HepG2 (cell line): ENCODE results near the gene ALOXE3. TPM values are rescaled to one million over a fixed set of nuclear protein-coding genes. Genes with fewer than 3 reads are reported as not detected.

ENCODE experiments used
- GATAD1 ChIP-seq: IDR thresholded peaks from 2 replicates; pipeline ENCODE4 v1.6.1; 2016; ENCODE audit warnings: missing genetic modification reagents, missing compliant biosample characterization
- MAFG ChIP-seq: sonication (generic); formaldehyde crosslinking; IDR thresholded peaks from 2 replicates; pipeline ENCODE4 v1.5.1; 2020; ENCODE audit warnings: mild to moderate bottlenecking, missing genetic modification reagents
- SP2 ChIP-seq: sonication (generic); formaldehyde crosslinking; IDR thresholded peaks from 2 replicates; pipeline ENCODE4 v1.5.1; 2020; ENCODE audit warnings: mild to moderate bottlenecking, missing genetic modification reagents
- THAP7 ChIP-seq: sonication (generic); formaldehyde crosslinking; IDR thresholded peaks from 2 replicates; pipeline ENCODE4 v1.8.1; 2023; ENCODE audit warnings: mild to moderate bottlenecking, missing genetic modification reagents
- UBTF ChIP-seq: sonication (generic); formaldehyde crosslinking; IDR thresholded peaks from 2 replicates; pipeline ENCODE4 v1.4.0; 2020; ENCODE audit warnings: mild to moderate bottlenecking, missing genetic modification reagents
- ZBTB43 ChIP-seq: sonication (generic); formaldehyde crosslinking; conservative IDR thresholded peaks from 2 replicates; pipeline ENCODE4 v1.4.0; 2020; ENCODE audit warnings: missing genetic modification reagents
- ZHX2 ChIP-seq, 2 experiments: sonication (generic) in 1 of 2; formaldehyde crosslinking in 1 of 2; IDR thresholded peaks; 2 replicates each; pipeline versions ENCODE4 v1.6.1 to v1.9.0; 2014 to 2022; ENCODE audit warnings: antibody characterized with exemption in 1 of 2, borderline replicate concordance in 1 of 2, inconsistent platforms in 1 of 2, low read depth in 1 of 2, missing genetic modification reagents in 1 of 2
- ZNF12 ChIP-seq: sonication (generic); formaldehyde crosslinking; IDR thresholded peaks from 2 replicates; pipeline ENCODE4 v1.5.0; 2020; ENCODE audit warnings: missing genetic modification reagents
- ZNF354B ChIP-seq: sonication (generic); formaldehyde crosslinking; IDR thresholded peaks from 2 replicates; pipeline ENCODE4 v1.8.0; 2022; ENCODE audit warnings: mild to moderate bottlenecking, missing genetic modification reagents
- ZXDC ChIP-seq: sonication (generic); formaldehyde crosslinking; IDR thresholded peaks from 2 replicates; pipeline ENCODE4 v1.5.0; 2020; ENCODE audit warnings: mild to moderate bottlenecking, missing genetic modification reagents
- polyA plus RNA-seq, 8 experiments: library from polyadenylated mRNA; depleted of rRNA in 3 of 8; stranded (reverse) in 7 of 8; unstranded in 1 of 8; fragments of >200 nt; fragmentation: Illumina TruSeq in 4 of 8; extraction: Trizol in 4 of 8; gene quantifications; 2 replicates each; pipeline versions ENCODE4 v1.2.1 to v1.2.3, GENCODE V29; 2011 to 2016; ENCODE audit warnings: low read depth in 4 of 8, missing spikeins in 1 of 8, mixed read lengths in 1 of 8; ENCODE audit not compliant: insufficient read depth in 1 of 8
- total RNA-seq, 5 experiments: library from RNA; depleted of rRNA; stranded (reverse); fragments of >200 nt; fragmentation: Illumina TruSeq; extraction: Trizol; gene quantifications; 2 replicates each; pipeline ENCODE4 v1.2.3, GENCODE V29; 2016; ENCODE audit warnings: low read depth in 1 of 5

The ALOXE3 gene
- total and polyA plus RNA-seq, 2 of the 13 experiments (the other 11 are each of a cell fraction or from before 2014, with no cell fraction given): 0.07 TPM; not detected in 1

- peak; percentile 78 for TF ChIP-seq ZHX2 (IDR thresholded peaks at IDR 0.05; ENCODE audit: low read depth)
- no peak for TF ChIP-seq ZHX2 (CRISPR knock-in tag; IDR thresholded peaks at IDR 0.05; ENCODE audit: borderline replicate concordance)
- TF ChIP-seq ZXDC (CRISPR knock-in tag): 0 out of 2 replicates have a peak, but pooled peaks have one; percentile 63
- TF ChIP-seq MAFG (CRISPR knock-in tag): peak; percentile 15; the same call in 1 of the 2 replicates
- TF ChIP-seq SP2: 0 out of 2 replicates have a peak, but pooled peaks have one; percentile 48
- TF ChIP-seq ZNF12 (CRISPR knock-in tag): no peak
- TF ChIP-seq GATAD1 (CRISPR knock-in tag): no peak
- peak; percentile 34; the same call in 1 of the 2 replicates for TF ChIP-seq ZBTB43
- TF ChIP-seq UBTF (CRISPR knock-in tag): peak; percentile 38; the same call in 1 of the 2 replicates
- 0 out of 2 replicates have a peak, but pooled peaks have one; percentile 64 for TF ChIP-seq THAP7 (CRISPR knock-in tag)
- 0 out of 2 replicates have a peak, but pooled peaks have one; percentile 46 for TF ChIP-seq ZNF354B (CRISPR knock-in tag)
Observed at GRCh38 chr17:8162233-8162996, 44.1 kb upstream of the ALOXE3 start, which contains the start of gene VAMP2 (continued).
